Measurements from ENCODE around the gene KDM3A. TPM values are rescaled to one million over a fixed set of nuclear protein-coding genes. Genes with fewer than 3 reads are reported as not detected.

KDM3A gene
- total and polyA plus RNA-seq, 2 experiments from 2014 or later, result 8.9 to 21.8 TPM

DNA sequence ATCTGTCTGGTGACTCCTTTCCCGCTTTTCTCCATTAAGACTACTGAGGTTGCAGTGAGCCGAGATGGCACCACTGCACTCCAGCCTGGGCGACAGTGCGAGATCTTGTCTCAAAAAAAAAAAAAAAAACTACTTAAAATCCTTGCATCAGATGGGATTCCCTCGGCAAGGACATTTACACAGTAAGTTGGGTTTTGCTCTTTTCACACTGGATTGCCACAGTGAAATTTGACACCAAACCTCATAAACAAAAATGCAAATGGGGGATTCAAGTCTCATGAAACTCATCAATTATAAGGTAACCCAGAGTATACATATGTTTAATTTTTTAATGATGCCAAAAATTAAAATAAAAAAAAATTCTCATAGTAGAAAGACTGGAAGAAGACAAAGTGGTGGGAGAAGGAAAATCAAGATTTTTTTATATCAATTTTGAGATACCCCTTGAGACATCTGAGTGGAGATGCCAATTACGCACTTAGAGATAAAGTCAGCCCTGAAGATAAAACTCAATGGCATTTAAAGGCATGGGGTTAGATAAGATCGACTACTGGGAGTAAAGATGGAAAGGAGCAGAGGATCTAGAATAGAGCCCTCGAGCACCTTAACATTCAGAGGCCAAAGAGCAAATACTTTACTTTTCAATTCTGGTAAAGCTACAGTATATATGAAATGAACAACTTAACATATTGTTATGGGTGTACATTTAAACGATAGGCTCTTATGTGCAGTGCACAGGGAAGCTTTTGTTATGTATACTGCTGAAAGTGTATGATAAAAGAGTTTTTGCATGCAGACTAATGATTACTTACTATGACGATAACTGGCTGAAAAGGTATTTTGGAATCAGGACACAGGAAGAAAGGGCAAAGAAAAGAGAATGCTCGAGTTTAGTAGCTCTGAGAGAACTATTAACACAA lies 84.5 kb downstream of the KDM3A start:
- H3F3A ChIP-seq (replicated peaks; ENCODE audit: low read depth), result no peaks in the 10 kb centered on the region

More for the DNA sequence above, 84.5 kb downstream of the KDM3A start:
- DNase-seq (ENCODE audit: low spot score) (no peak), ATAC-seq (no peak)
- H2AFZ ChIP-seq, result no peak overlapping the region
- Mint-ChIP-seq H3K4me1 (peaks cover 3% of the 10 kb centered on the region; the same call in 1 of the 3 replicates), H3K36me3 (ENCODE audit: low read depth) (no peaks in the 10 kb centered on the region; the same call in 2 of the 3 replicates), H3K4me3 (no peak overlapping the region), H3K9me3 (no peaks in the 10 kb centered on the region), H3K27ac (no peak overlapping the region), H3K27me3 (ENCODE audit: insufficient read depth, low read depth, poor library complexity) (no peaks in the 10 kb centered on the region)
- TF ChIP-seq, protein P1, sequence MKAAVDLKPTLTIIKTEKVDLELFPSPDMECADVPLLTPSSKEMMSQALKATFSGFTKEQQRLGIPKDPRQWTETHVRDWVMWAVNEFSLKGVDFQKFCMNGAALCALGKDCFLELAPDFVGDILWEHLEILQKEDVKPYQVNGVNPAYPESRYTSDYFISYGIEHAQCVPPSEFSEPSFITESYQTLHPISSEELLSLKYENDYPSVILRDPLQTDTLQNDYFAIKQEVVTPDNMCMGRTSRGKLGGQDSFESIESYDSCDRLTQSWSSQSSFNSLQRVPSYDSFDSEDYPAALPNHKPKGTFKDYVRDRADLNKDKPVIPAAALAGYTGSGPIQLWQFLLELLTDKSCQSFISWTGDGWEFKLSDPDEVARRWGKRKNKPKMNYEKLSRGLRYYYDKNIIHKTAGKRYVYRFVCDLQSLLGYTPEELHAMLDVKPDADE (IDR thresholded peaks at IDR 0.05), result no peak
- TF ChIP-seq EZH2 (IDR thresholded peaks at IDR 0.05; ENCODE audit: low read depth, unreplicated experiment) (no peak), NANOG (IDR thresholded peaks at IDR 0.05; ENCODE audit: borderline replicate concordance) (no peak), POLR2AphosphoS5 (IDR thresholded peaks at IDR 0.05; ENCODE audit: low read depth) (no peak), ZNF331 (CRISPR knock-in tag; IDR thresholded peaks at IDR 0.05; ENCODE audit: low read depth) (no peak), JUNB (IDR thresholded peaks at IDR 0.05; ENCODE audit: unreplicated experiment) (no peak), STAT1 (IDR thresholded peaks at IDR 0.05; ENCODE audit: unreplicated experiment) (no peak), EZH2phosphoT487 (IDR thresholded peaks at IDR 0.05; ENCODE audit: unreplicated experiment) (no peak), CREB1 (CRISPR knock-in tag; IDR thresholded peaks at IDR 0.05; ENCODE audit: low read depth) (no peak), ZNF114 (CRISPR knock-in tag; IDR thresholded peaks at IDR 0.05) (no peak)
- TF ChIP-seq, protein P2, sequence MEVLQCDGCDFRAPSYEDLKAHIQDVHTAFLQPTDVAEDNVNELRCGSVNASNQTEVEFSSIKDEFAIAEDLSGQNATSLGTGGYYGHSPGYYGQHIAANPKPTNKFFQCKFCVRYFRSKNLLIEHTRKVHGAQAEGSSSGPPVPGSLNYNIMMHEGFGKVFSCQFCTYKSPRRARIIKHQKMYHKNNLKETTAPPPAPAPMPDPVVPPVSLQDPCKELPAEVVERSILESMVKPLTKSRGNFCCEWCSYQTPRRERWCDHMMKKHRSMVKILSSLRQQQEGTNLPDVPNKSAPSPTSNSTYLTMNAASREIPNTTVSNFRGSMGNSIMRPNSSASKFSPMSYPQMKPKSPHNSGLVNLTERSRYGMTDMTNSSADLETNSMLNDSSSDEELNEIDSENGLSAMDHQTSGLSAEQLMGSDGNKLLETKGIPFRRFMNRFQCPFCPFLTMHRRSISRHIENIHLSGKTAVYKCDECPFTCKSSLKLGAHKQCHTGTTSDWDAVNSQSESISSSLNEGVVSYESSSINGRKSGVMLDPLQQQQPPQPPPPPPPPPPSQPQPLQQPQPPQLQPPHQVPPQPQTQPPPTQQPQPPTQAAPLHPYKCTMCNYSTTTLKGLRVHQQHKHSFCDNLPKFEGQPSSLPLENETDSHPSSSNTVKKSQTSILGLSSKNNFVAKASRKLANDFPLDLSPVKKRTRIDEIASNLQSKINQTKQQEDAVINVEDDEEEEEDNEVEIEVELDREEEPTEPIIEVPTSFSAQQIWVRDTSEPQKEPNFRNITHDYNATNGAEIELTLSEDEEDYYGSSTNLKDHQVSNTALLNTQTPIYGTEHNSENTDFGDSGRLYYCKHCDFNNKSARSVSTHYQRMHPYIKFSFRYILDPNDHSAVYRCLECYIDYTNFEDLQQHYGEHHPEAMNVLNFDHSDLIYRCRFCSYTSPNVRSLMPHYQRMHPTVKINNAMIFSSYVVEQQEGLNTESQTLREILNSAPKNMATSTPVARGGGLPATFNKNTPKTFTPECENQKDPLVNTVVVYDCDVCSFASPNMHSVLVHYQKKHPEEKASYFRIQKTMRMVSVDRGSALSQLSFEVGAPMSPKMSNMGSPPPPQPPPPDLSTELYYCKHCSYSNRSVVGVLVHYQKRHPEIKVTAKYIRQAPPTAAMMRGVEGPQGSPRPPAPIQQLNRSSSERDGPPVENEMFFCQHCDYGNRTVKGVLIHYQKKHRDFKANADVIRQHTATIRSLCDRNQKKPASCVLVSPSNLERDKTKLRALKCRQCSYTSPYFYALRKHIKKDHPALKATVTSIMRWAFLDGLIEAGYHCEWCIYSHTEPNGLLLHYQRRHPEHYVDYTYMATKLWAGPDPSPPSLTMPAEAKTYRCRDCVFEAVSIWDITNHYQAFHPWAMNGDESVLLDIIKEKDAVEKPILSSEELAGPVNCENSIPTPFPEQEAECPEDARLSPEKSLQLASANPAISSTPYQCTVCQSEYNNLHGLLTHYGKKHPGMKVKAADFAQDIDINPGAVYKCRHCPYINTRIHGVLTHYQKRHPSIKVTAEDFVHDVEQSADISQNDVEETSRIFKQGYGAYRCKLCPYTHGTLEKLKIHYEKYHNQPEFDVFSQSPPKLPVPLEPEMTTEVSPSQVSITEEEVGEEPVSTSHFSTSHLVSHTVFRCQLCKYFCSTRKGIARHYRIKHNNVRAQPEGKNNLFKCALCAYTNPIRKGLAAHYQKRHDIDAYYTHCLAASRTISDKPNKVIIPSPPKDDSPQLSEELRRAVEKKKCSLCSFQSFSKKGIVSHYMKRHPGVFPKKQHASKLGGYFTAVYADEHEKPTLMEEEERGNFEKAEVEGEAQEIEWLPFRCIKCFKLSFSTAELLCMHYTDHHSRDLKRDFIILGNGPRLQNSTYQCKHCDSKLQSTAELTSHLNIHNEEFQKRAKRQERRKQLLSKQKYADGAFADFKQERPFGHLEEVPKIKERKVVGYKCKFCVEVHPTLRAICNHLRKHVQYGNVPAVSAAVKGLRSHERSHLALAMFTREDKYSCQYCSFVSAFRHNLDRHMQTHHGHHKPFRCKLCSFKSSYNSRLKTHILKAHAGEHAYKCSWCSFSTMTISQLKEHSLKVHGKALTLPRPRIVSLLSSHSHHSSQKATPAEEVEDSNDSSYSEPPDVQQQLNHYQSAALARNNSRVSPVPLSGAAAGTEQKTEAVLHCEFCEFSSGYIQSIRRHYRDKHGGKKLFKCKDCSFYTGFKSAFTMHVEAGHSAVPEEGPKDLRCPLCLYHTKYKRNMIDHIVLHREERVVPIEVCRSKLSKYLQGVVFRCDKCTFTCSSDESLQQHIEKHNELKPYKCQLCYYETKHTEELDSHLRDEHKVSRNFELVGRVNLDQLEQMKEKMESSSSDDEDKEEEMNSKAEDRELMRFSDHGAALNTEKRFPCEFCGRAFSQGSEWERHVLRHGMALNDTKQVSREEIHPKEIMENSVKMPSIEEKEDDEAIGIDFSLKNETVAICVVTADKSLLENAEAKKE (CRISPR knock-in tag; IDR thresholded peaks at IDR 0.05), result no peak
- TF ChIP-seq, protein P3, sequence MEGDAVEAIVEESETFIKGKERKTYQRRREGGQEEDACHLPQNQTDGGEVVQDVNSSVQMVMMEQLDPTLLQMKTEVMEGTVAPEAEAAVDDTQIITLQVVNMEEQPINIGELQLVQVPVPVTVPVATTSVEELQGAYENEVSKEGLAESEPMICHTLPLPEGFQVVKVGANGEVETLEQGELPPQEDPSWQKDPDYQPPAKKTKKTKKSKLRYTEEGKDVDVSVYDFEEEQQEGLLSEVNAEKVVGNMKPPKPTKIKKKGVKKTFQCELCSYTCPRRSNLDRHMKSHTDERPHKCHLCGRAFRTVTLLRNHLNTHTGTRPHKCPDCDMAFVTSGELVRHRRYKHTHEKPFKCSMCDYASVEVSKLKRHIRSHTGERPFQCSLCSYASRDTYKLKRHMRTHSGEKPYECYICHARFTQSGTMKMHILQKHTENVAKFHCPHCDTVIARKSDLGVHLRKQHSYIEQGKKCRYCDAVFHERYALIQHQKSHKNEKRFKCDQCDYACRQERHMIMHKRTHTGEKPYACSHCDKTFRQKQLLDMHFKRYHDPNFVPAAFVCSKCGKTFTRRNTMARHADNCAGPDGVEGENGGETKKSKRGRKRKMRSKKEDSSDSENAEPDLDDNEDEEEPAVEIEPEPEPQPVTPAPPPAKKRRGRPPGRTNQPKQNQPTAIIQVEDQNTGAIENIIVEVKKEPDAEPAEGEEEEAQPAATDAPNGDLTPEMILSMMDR (conservative IDR thresholded peaks at IDR 0.05; ENCODE audit: low read depth in 2 of 2), result no peak
- TF ChIP-seq, protein P4, sequence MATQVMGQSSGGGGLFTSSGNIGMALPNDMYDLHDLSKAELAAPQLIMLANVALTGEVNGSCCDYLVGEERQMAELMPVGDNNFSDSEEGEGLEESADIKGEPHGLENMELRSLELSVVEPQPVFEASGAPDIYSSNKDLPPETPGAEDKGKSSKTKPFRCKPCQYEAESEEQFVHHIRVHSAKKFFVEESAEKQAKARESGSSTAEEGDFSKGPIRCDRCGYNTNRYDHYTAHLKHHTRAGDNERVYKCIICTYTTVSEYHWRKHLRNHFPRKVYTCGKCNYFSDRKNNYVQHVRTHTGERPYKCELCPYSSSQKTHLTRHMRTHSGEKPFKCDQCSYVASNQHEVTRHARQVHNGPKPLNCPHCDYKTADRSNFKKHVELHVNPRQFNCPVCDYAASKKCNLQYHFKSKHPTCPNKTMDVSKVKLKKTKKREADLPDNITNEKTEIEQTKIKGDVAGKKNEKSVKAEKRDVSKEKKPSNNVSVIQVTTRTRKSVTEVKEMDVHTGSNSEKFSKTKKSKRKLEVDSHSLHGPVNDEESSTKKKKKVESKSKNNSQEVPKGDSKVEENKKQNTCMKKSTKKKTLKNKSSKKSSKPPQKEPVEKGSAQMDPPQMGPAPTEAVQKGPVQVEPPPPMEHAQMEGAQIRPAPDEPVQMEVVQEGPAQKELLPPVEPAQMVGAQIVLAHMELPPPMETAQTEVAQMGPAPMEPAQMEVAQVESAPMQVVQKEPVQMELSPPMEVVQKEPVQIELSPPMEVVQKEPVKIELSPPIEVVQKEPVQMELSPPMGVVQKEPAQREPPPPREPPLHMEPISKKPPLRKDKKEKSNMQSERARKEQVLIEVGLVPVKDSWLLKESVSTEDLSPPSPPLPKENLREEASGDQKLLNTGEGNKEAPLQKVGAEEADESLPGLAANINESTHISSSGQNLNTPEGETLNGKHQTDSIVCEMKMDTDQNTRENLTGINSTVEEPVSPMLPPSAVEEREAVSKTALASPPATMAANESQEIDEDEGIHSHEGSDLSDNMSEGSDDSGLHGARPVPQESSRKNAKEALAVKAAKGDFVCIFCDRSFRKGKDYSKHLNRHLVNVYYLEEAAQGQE (IDR thresholded peaks at IDR 0.05; ENCODE audit: unreplicated experiment), result no peak
- H3K4me1 ChIP-seq (ENCODE audit: insufficient read depth), result no peaks in the 10 kb centered on the region
- no peaks in the 10 kb centered on the region for H3K79me2 ChIP-seq (replicated peaks; ENCODE audit: insufficient read depth)
- no peaks in the 10 kb centered on the region for H3K27me3 ChIP-seq (ENCODE audit: insufficient read depth)
- no peaks in the 10 kb centered on the region for H3K36me3 ChIP-seq (ENCODE audit: insufficient read depth)
- H4K20me1 ChIP-seq (replicated peaks; ENCODE audit: insufficient read depth), result no peaks in the 10 kb centered on the region
- no peak overlapping the region for H3K4me3 ChIP-seq
- no peak overlapping the region for H3K4me2 ChIP-seq
- no peak overlapping the region for H3K27ac ChIP-seq (ENCODE audit: low read depth)
- no peaks in the 10 kb centered on the region for H3K9me2 ChIP-seq (ENCODE audit: insufficient read depth)
